Measurements from ENCODE around the gene RBM33. TPM values are rescaled to one million over a fixed set of nuclear protein-coding genes. Genes with fewer than 3 reads are reported as not detected.

RBM33 gene
- total RNA-seq, 2 experiments from 2014 or later = 64.0 to 64.9 TPM

- CTCF ChIA-PET = interaction anchor here (1.8 kb wide), 1 partner anchor 158 kb away, joined by 6 read pairs; no protein-coding TSS in a partner anchor
- POLR2A ChIA-PET = interaction anchor here (0.6 kb wide), 1 partner anchor 105 kb away, joined by 9 read pairs; no protein-coding TSS in a partner anchor
Measured at GRCh38 chr7:155756322-155756721, 111.9 kb downstream of the RBM33 start.

- ChIA-PET POLR2A (no interaction called here), CTCF (interaction anchor here (1.2 to 1.4 kb wide), 2 partner anchors 8 to 12 kb away, joined by 4 to 5 read pairs; no protein-coding TSS in a partner anchor)
Measured at GRCh38 chr7:155758348-155758747, 113.9 kb downstream of the RBM33 start.

- POLR2A ChIA-PET = no interaction called here
- CTCF ChIA-PET = no interaction called here
Measured at GRCh38 chr7:155759740-155760430, 115.4 kb downstream of the RBM33 start.

- ChIA-PET CTCF (no interaction called here), POLR2A (no interaction called here)
Measured at GRCh38 chr7:155761162-155761561, 116.7 kb downstream of the RBM33 start.

- ChIA-PET CTCF (interaction anchor here (1.0 kb wide), 1 partner anchor 163 kb away, joined by 3 read pairs; no protein-coding TSS in a partner anchor), POLR2A (no interaction called here)
Measured at GRCh38 chr7:155762036-155762435, 117.6 kb downstream of the RBM33 start.

GRCh38 chr7:155762655-155763054 lies 118.2 kb downstream of the RBM33 start:
- ChIA-PET CTCF (interaction anchor here (1.0 kb wide), 1 partner anchor 164 kb away, joined by 3 read pairs; no protein-coding TSS in a partner anchor), POLR2A (no interaction called here)

- POLR2A ChIA-PET = no interaction called here
Measured at GRCh38 chr7:155763122-155763521, 118.7 kb downstream of the RBM33 start.

GRCh38 chr7:155763691-155764437 lies 119.4 kb downstream of the RBM33 start:
- POLR2A ChIA-PET = interaction anchor here (0.9 to 1.6 kb wide), 2 partner anchors 29 to 120 kb away, joined by 3 to 5 read pairs; partner anchors contain the start of gene RBM33
- CTCF ChIA-PET = no interaction called here

More at GRCh38 chr7:155763122-155763521, 118.7 kb downstream of the RBM33 start:
- CTCF ChIA-PET = no interaction called here

GRCh38 chr7:155764438-155764793 lies 120.0 kb downstream of the RBM33 start:
- CTCF ChIA-PET = no interaction called here
- POLR2A ChIA-PET = interaction anchor here (0.9 to 1.6 kb wide), 2 partner anchors 30 to 120 kb away, joined by 3 to 5 read pairs; partner anchors contain the start of gene RBM33

- CTCF ChIA-PET = interaction anchor here (3.5 kb wide), 1 partner anchor 166 kb away, joined by 18 read pairs; no protein-coding TSS in a partner anchor
- POLR2A ChIA-PET = no interaction called here
Measured at GRCh38 chr7:155765458-155765857, 121.0 kb downstream of the RBM33 start.

- ChIA-PET CTCF (interaction anchor here (0.5 to 3.5 kb wide), 3 partner anchors 8 to 353 kb away, joined by 3 to 18 read pairs (median 4); no protein-coding TSS in a partner anchor), POLR2A (interaction anchor here (0.7 kb wide), 1 partner anchor 20 kb away, joined by 3 read pairs; no protein-coding TSS in a partner anchor)
Measured at GRCh38 chr7:155766386-155766785, 121.9 kb downstream of the RBM33 start.

GRCh38 chr7:155766966-155767916 lies 122.8 kb downstream of the RBM33 start:
- POLR2A ChIA-PET = no interaction called here
- CTCF ChIA-PET = interaction anchor here (0.8 to 3.5 kb wide), 7 partner anchors 8 to 168 kb away, joined by 3 to 18 read pairs (median 3); no protein-coding TSS in a partner anchor

- ChIA-PET CTCF (interaction anchor here (0.6 kb wide), 1 partner anchor 37 kb away, joined by 4 read pairs; no protein-coding TSS in a partner anchor), POLR2A (no interaction called here)
Measured at GRCh38 chr7:155769701-155770100, 125.2 kb downstream of the RBM33 start.

- CTCF ChIA-PET = interaction anchor here (0.6 to 1.3 kb wide), 4 partner anchors 12 to 171 kb away, joined by 3 to 7 read pairs (median 4); no protein-coding TSS in a partner anchor
- POLR2A ChIA-PET = no interaction called here
Measured at GRCh38 chr7:155770241-155770640, 125.8 kb downstream of the RBM33 start.

GRCh38 chr7:155773531-155773930 lies 129.1 kb downstream of the RBM33 start:
- ChIA-PET CTCF (interaction anchor here (0.7 to 1.3 kb wide), 4 partner anchors 16 to 1178 kb away, joined by 3 to 4 read pairs (median 3); no protein-coding TSS in a partner anchor), POLR2A (no interaction called here)

- POLR2A ChIA-PET = no interaction called here
- CTCF ChIA-PET = no interaction called here
Measured at GRCh38 chr7:155774947-155775346, 130.5 kb downstream of the RBM33 start.

- ChIA-PET POLR2A (no interaction called here), CTCF (no interaction called here)
Measured at GRCh38 chr7:155775691-155776090, 131.2 kb downstream of the RBM33 start.

GRCh38 chr7:155776606-155777005 lies 132.1 kb downstream of the RBM33 start:
- POLR2A ChIA-PET = interaction anchor here (0.6 kb wide), 1 partner anchor 1585 kb away, joined by 3 read pairs; no protein-coding TSS in a partner anchor
- CTCF ChIA-PET = no interaction called here

- ChIA-PET CTCF (interaction anchor here (1.3 kb wide), 1 partner anchor 10 kb away, joined by 4 read pairs; no protein-coding TSS in a partner anchor), POLR2A (no interaction called here)
Measured at GRCh38 chr7:155778349-155778748, 133.9 kb downstream of the RBM33 start.
